Measurements from ENCODE around the gene SPATA17.

Gene SPATA17

GRCh38 chr1:217896490-217896889 is 265.3 kb downstream of the SPATA17 start:
- no peak overlapping the region for H3K4me2 ChIP-seq (ENCODE audit: low read depth, low read length, poor library complexity, severe bottlenecking)
- no peaks in the 10 kb centered on the region for H4K20me1 ChIP-seq (ENCODE audit: low read depth, low read length)
- H3K27ac ChIP-seq (ENCODE audit: low read depth, low read length) = no peak overlapping the region
- H3K9me2 ChIP-seq (replicated peaks; ENCODE audit: insufficient read depth, low read length) = no peaks in the 10 kb centered on the region
- no peak overlapping the region for H3K4me3 ChIP-seq (ENCODE audit: insufficient read depth, low read length, poor library complexity, severe bottlenecking)
- H2AFZ ChIP-seq (ENCODE audit: low read depth, low read length, severe bottlenecking) = no peak overlapping the region
- H3F3A ChIP-seq (ENCODE audit: insufficient read depth) = no peaks in the 10 kb centered on the region
- H3K27me3 ChIP-seq (ENCODE audit: low read length) = no peaks in the 10 kb centered on the region
- H3K9me3 ChIP-seq (ENCODE audit: insufficient read depth, low read length) = no peaks in the 10 kb centered on the region
- no peak for TF ChIP-seq EZH2phosphoT487 (conservative IDR thresholded peaks at IDR 0.05; ENCODE audit: low read length)
- TF ChIP-seq CTCF (IDR thresholded peaks at IDR 0.05; ENCODE audit: insufficient read depth, low read length, poor library complexity, severe bottlenecking) = no peak
- H3K36me3 ChIP-seq (ENCODE audit: low read length) = no peaks in the 10 kb centered on the region
- no peaks in the 10 kb centered on the region for H3K79me2 ChIP-seq (ENCODE audit: insufficient read depth, low read length)
- no peak overlapping the region for H3K9ac ChIP-seq (ENCODE audit: low read length)

GRCh38 chr1:217897100-217897499 is 266.0 kb downstream of the SPATA17 start:
- H3K4me2 ChIP-seq (ENCODE audit: low read depth, low read length, poor library complexity, severe bottlenecking) = no peak overlapping the region
- H3K27me3 ChIP-seq (ENCODE audit: low read length) = no peaks in the 10 kb centered on the region
- H3K4me3 ChIP-seq (ENCODE audit: insufficient read depth, low read length, poor library complexity, severe bottlenecking) = no peak overlapping the region
- no peaks in the 10 kb centered on the region for H3K79me2 ChIP-seq (ENCODE audit: insufficient read depth, low read length)
- H3K9ac ChIP-seq (ENCODE audit: low read length) = no peak overlapping the region
- H3K27ac ChIP-seq (ENCODE audit: low read depth, low read length) = no peak overlapping the region
- no peak overlapping the region for H2AFZ ChIP-seq (ENCODE audit: low read depth, low read length, severe bottlenecking)
- H3K9me3 ChIP-seq (ENCODE audit: insufficient read depth, low read length) = no peaks in the 10 kb centered on the region
- no peaks in the 10 kb centered on the region for H3K9me2 ChIP-seq (replicated peaks; ENCODE audit: insufficient read depth, low read length)
- no peaks in the 10 kb centered on the region for H3F3A ChIP-seq (ENCODE audit: insufficient read depth)
- H3K36me3 ChIP-seq (ENCODE audit: low read length) = no peaks in the 10 kb centered on the region
- no peaks in the 10 kb centered on the region for H4K20me1 ChIP-seq (ENCODE audit: low read depth, low read length)
- no peak for TF ChIP-seq CTCF (IDR thresholded peaks at IDR 0.05; ENCODE audit: insufficient read depth, low read length, poor library complexity, severe bottlenecking)
- no peak for TF ChIP-seq EZH2phosphoT487 (conservative IDR thresholded peaks at IDR 0.05; ENCODE audit: low read length)

GRCh38 chr1:217899614-217900013 is 268.5 kb downstream of the SPATA17 start:
- Histone ChIP-seq H3K9me2 (replicated peaks; ENCODE audit: insufficient read depth, low read length) (no peaks in the 10 kb centered on the region), H3K9me3 (ENCODE audit: insufficient read depth, low read length) (no peaks in the 10 kb centered on the region), H3K4me2 (ENCODE audit: low read depth, low read length, poor library complexity, severe bottlenecking) (no peak overlapping the region), H3K4me3 (ENCODE audit: insufficient read depth, low read length, poor library complexity, severe bottlenecking) (no peak overlapping the region), H3K27ac (ENCODE audit: low read depth, low read length) (no peak overlapping the region), H3K36me3 (ENCODE audit: low read length) (no peaks in the 10 kb centered on the region), H2AFZ (ENCODE audit: low read depth, low read length, severe bottlenecking) (no peak overlapping the region), H3K9ac (ENCODE audit: low read length) (no peak overlapping the region), H3F3A (ENCODE audit: insufficient read depth) (no peaks in the 10 kb centered on the region), H3K79me2 (ENCODE audit: insufficient read depth, low read length) (no peaks in the 10 kb centered on the region), H3K27me3 (ENCODE audit: low read length) (no peaks in the 10 kb centered on the region), H4K20me1 (ENCODE audit: low read depth, low read length) (no peaks in the 10 kb centered on the region)
- TF ChIP-seq EZH2phosphoT487 (conservative IDR thresholded peaks at IDR 0.05; ENCODE audit: low read length) (no peak), CTCF (IDR thresholded peaks at IDR 0.05; ENCODE audit: insufficient read depth, low read length, poor library complexity, severe bottlenecking) (no peak)
